DOHH2 (cell line): ENCODE data around the gene GAS2L2.

ENCODE experiments used
- EZH2phosphoT487 ChIP-seq: fragments of 200-600 bp; sonication (generic); IDR thresholded peaks from 2 replicates; pipeline ENCODE4 v1.6.1; 2017; ENCODE audit warnings: borderline replicate concordance, mild to moderate bottlenecking, antibody characterized with exemption, low read length, moderate library complexity, mixed read lengths
- TF ChIP-seq, protein P1 (sequence below): fragments of 200-600 bp; sonication (generic); IDR thresholded peaks from one replicate; pipeline ENCODE4 v1.5.1; 2014; ENCODE audit warnings: antibody characterized with exemption, mild to moderate bottlenecking, low read depth, low read length; ENCODE audit not compliant: poor library complexity, severe bottlenecking

DNA sequence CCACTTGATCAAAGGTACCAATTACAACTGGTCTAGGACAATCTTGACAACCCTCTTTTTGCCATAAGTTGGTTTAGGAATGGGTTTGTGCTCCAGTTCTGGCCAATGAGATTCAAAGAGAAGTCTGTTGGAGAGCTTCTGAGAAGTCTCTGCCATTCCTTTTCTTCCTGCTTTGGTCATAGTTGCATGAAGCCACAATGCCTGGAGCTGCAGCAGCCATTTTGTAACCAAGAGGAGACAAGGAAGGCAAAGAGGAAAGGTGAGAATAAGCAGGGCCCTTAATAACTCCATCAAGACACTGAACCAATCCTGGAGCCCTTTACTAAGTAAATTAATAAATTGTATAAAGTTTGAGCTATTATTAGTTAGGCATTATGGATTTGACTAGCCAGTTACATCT is 4.2 kb upstream of the GAS2L2 start:
- TF ChIP-seq, protein P1, sequence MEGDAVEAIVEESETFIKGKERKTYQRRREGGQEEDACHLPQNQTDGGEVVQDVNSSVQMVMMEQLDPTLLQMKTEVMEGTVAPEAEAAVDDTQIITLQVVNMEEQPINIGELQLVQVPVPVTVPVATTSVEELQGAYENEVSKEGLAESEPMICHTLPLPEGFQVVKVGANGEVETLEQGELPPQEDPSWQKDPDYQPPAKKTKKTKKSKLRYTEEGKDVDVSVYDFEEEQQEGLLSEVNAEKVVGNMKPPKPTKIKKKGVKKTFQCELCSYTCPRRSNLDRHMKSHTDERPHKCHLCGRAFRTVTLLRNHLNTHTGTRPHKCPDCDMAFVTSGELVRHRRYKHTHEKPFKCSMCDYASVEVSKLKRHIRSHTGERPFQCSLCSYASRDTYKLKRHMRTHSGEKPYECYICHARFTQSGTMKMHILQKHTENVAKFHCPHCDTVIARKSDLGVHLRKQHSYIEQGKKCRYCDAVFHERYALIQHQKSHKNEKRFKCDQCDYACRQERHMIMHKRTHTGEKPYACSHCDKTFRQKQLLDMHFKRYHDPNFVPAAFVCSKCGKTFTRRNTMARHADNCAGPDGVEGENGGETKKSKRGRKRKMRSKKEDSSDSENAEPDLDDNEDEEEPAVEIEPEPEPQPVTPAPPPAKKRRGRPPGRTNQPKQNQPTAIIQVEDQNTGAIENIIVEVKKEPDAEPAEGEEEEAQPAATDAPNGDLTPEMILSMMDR: no peak
- TF ChIP-seq EZH2phosphoT487: no peak
